HCT116 (cell line): ENCODE results near the gene PRSS56. TPM values are rescaled to one million over a fixed set of nuclear protein-coding genes. Genes with fewer than 3 reads are reported as not detected.
A peak's percentile ranks its signal among the peaks of the same experiment; 100 is the strongest.

Experiments used
- ATAC-seq: fragments of 200-7000 bp; cut with Tn5 transposase; 2 replicates; pipeline ENCODE4 v1.9.1; 2020; ENCODE audit warnings: mild to moderate bottlenecking, moderate library complexity
- BruUV-seq: library from RNA; stranded (reverse); fragments of 400-500 nt; replicated peaks from 2 replicates; lab custom pipeline; 2021; lab: Mats Ljungman, UMichigan
- CTCF ChIA-PET: fragments of 300-600 bp; sonication (Branson Sonifier 250); formaldehyde crosslinking; loops from one replicate; lab custom pipeline; 2021; ENCODE audit warnings: antibody characterized with exemption; lab: Charles Lee
- POLR2A ChIA-PET: fragments of 300-600, 350-600 bp; sonication (Branson Sonifier 250); formaldehyde crosslinking; loops from one replicate; lab custom pipeline; 2021; ENCODE audit warnings: antibody characterized with exemption; lab: Charles Lee
- RAD21 ChIA-PET, 2 experiments: fragments of 300-600 bp; sonication (Branson Sonifier 250); formaldehyde crosslinking; loops; one replicate each; lab custom pipeline; 2023; ENCODE audit warnings: low total read pairs in 2 of 2; ENCODE audit not compliant: uncharacterized antibody in 2 of 2, unreplicated experiment in 2 of 2, low non-redundant PET in 1 of 2; lab: Charles Lee
- DNase-seq: peaks from one replicate; pipeline ENCODE4 v3.0.0-alpha.2; 2010; ENCODE audit warnings: low read depth, low spot score
- H2AFZ ChIP-seq: fragments of 200-600 bp; shearing (Covaris generic), sonication (generic); 2 replicates; pipeline ENCODE4 v1.6.1; 2017; ENCODE audit warnings: low read depth, mixed run types, mixed read lengths, antibody characterized with exemption, low read length; ENCODE audit not compliant: poor library complexity, severe bottlenecking
- H3K27ac ChIP-seq: 2 replicates; pipeline ENCODE4 v1.5.1; 2012; ENCODE audit warnings: low read depth, low read length
- H3K27me3 ChIP-seq: fragments of 200-600 bp; sonication (generic); 2 replicates; pipeline ENCODE4 v1.6.1; 2016; ENCODE audit warnings: mixed run types, low read length, mixed read lengths; ENCODE audit not compliant: insufficient read depth
- H3K36me3 ChIP-seq, 2 experiments: fragments of 200-500 bp in 1 of 2; fragments of 200-600 bp in 1 of 2; sonication (Bioruptor generic) in 1 of 2; sonication (generic) in 1 of 2; 2 replicates each; pipeline versions ENCODE4 v1.5.1 to v1.6.1; 2014 to 2016; ENCODE audit warnings: low read length in 2 of 2, inconsistent platforms in 1 of 2, mixed read lengths in 1 of 2, mixed run types in 1 of 2; ENCODE audit not compliant: insufficient read depth in 2 of 2, control insufficient read depth in 1 of 2
- H3K4me1 ChIP-seq, 2 experiments: fragments of 200-600 bp in 1 of 2; sonication (generic) in 1 of 2; 2 replicates each; pipeline versions ENCODE4 v1.5.1 to v1.6.1; 2012 to 2017; ENCODE audit warnings: low read length in 2 of 2, inconsistent platforms in 1 of 2, mild to moderate bottlenecking in 1 of 2, mixed read lengths in 1 of 2, mixed run types in 1 of 2, moderate library complexity in 1 of 2; ENCODE audit not compliant: insufficient read depth in 2 of 2, control insufficient read depth in 1 of 2
- H3K4me2 ChIP-seq: fragments of 200-600 bp; sonication (generic); 2 replicates; pipeline ENCODE4 v1.6.1; 2017; ENCODE audit warnings: mixed run types, low read length, mixed read lengths
- H3K4me3 ChIP-seq, 2 experiments: fragments of 200-600 bp in 1 of 2; sonication (generic) in 1 of 2; replicated peaks in 1 of 2; 2 replicates each; pipeline ENCODE4 v1.5.1; 2011 to 2016; ENCODE audit warnings: low read length in 2 of 2, control low read depth in 1 of 2, low read depth in 1 of 2, mild to moderate bottlenecking in 1 of 2, mixed read lengths in 1 of 2, mixed run types in 1 of 2
- H3K79me2 ChIP-seq: fragments of 200-600 bp; sonication (generic); 2 replicates; pipeline ENCODE4 v1.6.1; 2017; ENCODE audit warnings: mild to moderate bottlenecking, mixed run types, low read length, moderate library complexity, mixed read lengths; ENCODE audit not compliant: insufficient read depth
- H3K9ac ChIP-seq: fragments of 200-600 bp; sonication (generic); 2 replicates; pipeline ENCODE4 v1.6.1; 2016; ENCODE audit warnings: low read length, mixed read lengths
- H3K9me2 ChIP-seq: fragments of 200-600 bp; sonication (generic), shearing (Covaris generic); 2 replicates; pipeline ENCODE4 v1.6.1; 2017; ENCODE audit warnings: mixed run types, mild to moderate bottlenecking, moderate library complexity; ENCODE audit not compliant: insufficient read depth
- H3K9me3 ChIP-seq, 2 experiments: fragments of 200-500 bp in 1 of 2; fragments of 200-600 bp in 1 of 2; sonication (Bioruptor generic) in 1 of 2; sonication (generic) in 1 of 2; 2 replicates each; pipeline ENCODE4 v1.6.1; 2014 to 2017; ENCODE audit warnings: low read length in 2 of 2, mixed read lengths in 2 of 2, inconsistent platforms in 1 of 2, low read depth in 1 of 2, mild to moderate bottlenecking in 1 of 2, mixed run types in 1 of 2, moderate library complexity in 1 of 2; ENCODE audit not compliant: control insufficient read depth in 1 of 2, insufficient read depth in 1 of 2
- H4K20me1 ChIP-seq: fragments of 200-600 bp; sonication (generic), shearing (Covaris generic); 2 replicates; pipeline ENCODE4 v1.6.1; 2017; ENCODE audit warnings: mixed run types, mild to moderate bottlenecking, moderate library complexity; ENCODE audit not compliant: insufficient read depth
- CBX3 ChIP-seq: IDR thresholded peaks from 2 replicates; pipeline ENCODE4 v1.6.1; 2012; ENCODE audit warnings: low read depth
- ELF1 ChIP-seq: IDR thresholded peaks from 2 replicates; pipeline ENCODE4 v1.6.1; 2012; ENCODE audit warnings: low read depth, borderline replicate concordance
- EZH2 ChIP-seq: fragments of 200-600 bp; sonication (generic); IDR thresholded peaks from 2 replicates; pipeline ENCODE4 v1.6.1; 2017; ENCODE audit warnings: antibody characterized with exemption, mixed run types
- ZNF274 ChIP-seq: fragments of 200-500 bp; sonication (Bioruptor generic); IDR thresholded peaks from 2 replicates; pipeline ENCODE4 v1.6.1; 2014; ENCODE audit warnings: mild to moderate bottlenecking, low read depth, low read length, inconsistent platforms
- intact Hi-C: fragments of 100-400 bp; cut with micrococcal nuclease; formaldehyde crosslinking; loops from 2 replicates; pipeline ENCODE4 v1.10.0; 2022
- total RNA-seq: library from RNA; stranded (reverse); gene quantifications from one replicate; pipeline ENCODE4 v1.2.1, GENCODE V29; 2021; ENCODE audit not compliant: unreplicated experiment
- TF ChIP-seq, protein P1 (sequence below): IDR thresholded peaks from 2 replicates; pipeline ENCODE4 v1.6.1; 2011; ENCODE audit warnings: mild to moderate bottlenecking, low read length, moderate library complexity; ENCODE audit not compliant: insufficient replicate concordance; ENCODE audit errors: extremely low read depth

Gene PRSS56
- total RNA-seq, 1 experiment from 2014 or later: not detected

DNA sequence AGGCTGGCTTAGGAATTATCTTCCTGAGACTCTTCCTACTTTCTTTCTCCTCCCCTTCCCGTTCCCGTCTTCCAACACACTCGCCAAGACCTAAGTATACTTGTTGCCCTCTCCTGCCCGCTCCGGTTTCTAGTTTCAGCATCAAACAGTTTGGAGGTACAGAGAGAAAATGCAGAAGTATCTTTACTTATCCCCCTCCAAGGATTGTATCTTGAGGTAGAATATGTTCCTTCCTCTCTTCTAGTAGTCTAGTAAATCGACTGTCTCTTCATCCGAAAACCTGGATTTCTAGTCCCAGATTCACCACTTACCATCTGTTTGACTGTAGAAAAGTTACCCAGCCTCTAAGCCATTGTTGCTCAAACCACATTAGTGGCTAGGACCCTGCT is 31.1 kb downstream of the PRSS56 start (continued):
- TF ChIP-seq, protein P1, sequence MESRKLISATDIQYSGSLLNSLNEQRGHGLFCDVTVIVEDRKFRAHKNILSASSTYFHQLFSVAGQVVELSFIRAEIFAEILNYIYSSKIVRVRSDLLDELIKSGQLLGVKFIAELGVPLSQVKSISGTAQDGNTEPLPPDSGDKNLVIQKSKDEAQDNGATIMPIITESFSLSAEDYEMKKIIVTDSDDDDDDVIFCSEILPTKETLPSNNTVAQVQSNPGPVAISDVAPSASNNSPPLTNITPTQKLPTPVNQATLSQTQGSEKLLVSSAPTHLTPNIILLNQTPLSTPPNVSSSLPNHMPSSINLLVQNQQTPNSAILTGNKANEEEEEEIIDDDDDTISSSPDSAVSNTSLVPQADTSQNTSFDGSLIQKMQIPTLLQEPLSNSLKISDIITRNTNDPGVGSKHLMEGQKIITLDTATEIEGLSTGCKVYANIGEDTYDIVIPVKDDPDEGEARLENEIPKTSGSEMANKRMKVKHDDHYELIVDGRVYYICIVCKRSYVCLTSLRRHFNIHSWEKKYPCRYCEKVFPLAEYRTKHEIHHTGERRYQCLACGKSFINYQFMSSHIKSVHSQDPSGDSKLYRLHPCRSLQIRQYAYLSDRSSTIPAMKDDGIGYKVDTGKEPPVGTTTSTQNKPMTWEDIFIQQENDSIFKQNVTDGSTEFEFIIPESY: no peak
- no peak for TF ChIP-seq CBX3

DNA sequence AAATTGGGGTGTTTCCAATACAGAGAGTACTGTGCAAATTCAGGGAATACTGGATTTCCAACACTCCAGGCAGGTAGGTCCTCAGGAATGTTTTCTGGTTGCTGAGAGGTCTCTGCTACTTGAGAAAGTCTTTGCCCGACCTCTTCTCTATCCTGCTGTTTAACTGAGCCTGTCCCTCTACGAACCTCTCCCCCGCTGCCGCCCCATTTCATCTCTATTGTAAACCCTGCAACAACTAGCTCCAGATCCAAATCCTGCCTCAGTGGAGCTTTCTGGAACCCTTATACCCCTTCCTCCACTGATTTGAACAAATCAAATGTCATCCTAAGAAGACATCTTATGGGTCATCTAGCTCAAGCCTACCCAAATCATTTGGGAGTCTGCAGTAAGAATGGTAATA is 31.6 kb downstream of the PRSS56 start:
- ChIA-PET POLR2A (no interaction called here), RAD21 (no interaction called here), CTCF (no interaction called here)
- Histone ChIP-seq H3K79me2 (peaks cover 90% of the 10 kb centered on the region), H2AFZ (no peak overlapping the region), H4K20me1 (no peaks in the 10 kb centered on the region; the same call in 1 of the 2 replicates), H3K4me3 (peak overlapping the region; percentile 76 to 95), H3K27me3 (no peaks in the 10 kb centered on the region), H3K9ac (peak overlapping the region; percentile 98), H3K9me2 (no peaks in the 10 kb centered on the region), H3K36me3 (peaks cover 2 to 29% of the 10 kb centered on the region in 2 experiments; a peak in 2 of 4 replicates), H3K4me1 (peaks cover 5 to 15% of the 10 kb centered on the region in 2 experiments; a peak in 3 of 4 replicates), H3K4me2 (peak overlapping the region; percentile 93), H3K27ac (peak overlapping the region; percentile 86; the same call in 1 of the 2 replicates), H3K9me3 (no peaks in the 10 kb centered on the region; a peak in 1 of 4 replicates)
- ATAC-seq: no peak
- intact Hi-C loops: no loop called here
- no peak for DNase-seq
- no peak for TF ChIP-seq EZH2
- TF ChIP-seq, all 23 proteins: peak for 0
- no TSS peak for BruUV-seq

DNA sequence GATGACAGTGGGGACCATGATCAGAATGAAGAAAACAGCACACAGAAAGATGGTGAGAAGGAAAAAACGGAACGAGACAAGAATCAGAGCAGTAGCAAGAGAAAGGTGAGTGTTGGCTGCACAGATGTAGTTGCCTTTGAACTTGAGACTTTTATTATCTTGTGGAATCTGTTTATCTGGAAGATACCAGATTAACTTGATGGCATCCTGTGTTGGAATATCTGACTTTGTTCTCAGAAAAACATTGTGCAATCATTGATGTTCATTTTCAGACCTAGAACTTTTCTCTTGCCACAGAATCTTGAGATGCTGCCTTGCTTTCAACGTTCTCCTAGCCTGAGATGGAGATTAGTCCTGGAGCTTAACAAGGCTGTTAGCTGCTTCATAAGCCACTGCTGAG is 36.2 kb downstream of the PRSS56 start:
- no peak for DNase-seq
- no peaks in the 10 kb centered on the region for H3K27me3 ChIP-seq
- no peak for ATAC-seq
- no peak overlapping the region for H3K27ac ChIP-seq
- intact Hi-C loops: no loop called here
- H3K36me3 ChIP-seq: peaks cover 26 to 37% of the 10 kb centered on the region in 2 experiments; a peak in 2 of 4 replicates
- H3K4me3 ChIP-seq: no peak overlapping the region
- no peak overlapping the region for H3K9ac ChIP-seq
- H3K9me2 ChIP-seq: no peaks in the 10 kb centered on the region
- H2AFZ ChIP-seq: no peak overlapping the region
- no peak for TF ChIP-seq ZNF274
- TF ChIP-seq ELF1: no peak
- no peaks in the 10 kb centered on the region; the same call in 1 of the 2 replicates for H4K20me1 ChIP-seq
- BruUV-seq: no TSS peak
- POLR2A ChIA-PET: no interaction called here
- RAD21 ChIA-PET: no interaction called here
- H3K79me2 ChIP-seq: peaks cover 65% of the 10 kb centered on the region
- H3K4me1 ChIP-seq: peaks cover 5% of the 10 kb centered on the region in 2 experiments; a peak in 2 of 4 replicates
- H3K4me2 ChIP-seq: no peak overlapping the region
- CTCF ChIA-PET: no interaction called here
- H3K9me3 ChIP-seq: no peaks in the 10 kb centered on the region
